Fibroblast of upper back skin (primary cell): ENCODE data around the gene PEX11G.
A peak's percentile ranks its signal among the peaks of the same experiment; 100 is the strongest.

ENCODE experiments used
- DNase-seq: peaks from one replicate; pipeline ENCODE4 v3.0.0-alpha.2; 2013

PEX11G gene

GRCh38 chr19:7492558-7492957 is 3.7 kb upstream of the PEX11G start:
- no peak for DNase-seq

- no peak for DNase-seq
Observed at GRCh38 chr19:7492142-7492541, 3.3 kb upstream of the PEX11G start.

GRCh38 chr19:7489609-7490044 is 792 bp upstream of the PEX11G start:
- DNase-seq: no peak

GRCh38 chr19:7486923-7487322 is 1.9 kb downstream of the PEX11G start:
- no peak for DNase-seq

- DNase-seq: no peak
Observed at GRCh38 chr19:7483720-7484201, 5.1 kb downstream of the PEX11G start.

- peak; percentile 11 for DNase-seq
Observed at GRCh38 chr19:7482584-7483439, 6.0 kb downstream of the PEX11G start.

GRCh38 chr19:7480970-7481255 is 7.9 kb downstream of the PEX11G start:
- DNase-seq: no peak

- no peak for DNase-seq
Observed at GRCh38 chr19:7480222-7480969, 8.4 kb downstream of the PEX11G start.

GRCh38 chr19:7478843-7479227 is 10.0 kb downstream of the PEX11G start:
- no peak for DNase-seq

GRCh38 chr19:7478173-7478842 is 10.5 kb downstream of the PEX11G start:
- no peak for DNase-seq

GRCh38 chr19:7477758-7478157 is 11.1 kb downstream of the PEX11G start:
- no peak for DNase-seq

- no peak for DNase-seq
Observed at GRCh38 chr19:7476777-7477494, 11.9 kb downstream of the PEX11G start.

- no peak for DNase-seq
Observed at GRCh38 chr19:7476241-7476640, 12.6 kb downstream of the PEX11G start.

- DNase-seq: no peak
Observed at GRCh38 chr19:7475665-7476064, 13.2 kb downstream of the PEX11G start.

- DNase-seq: no peak
Observed at GRCh38 chr19:7471696-7472615, 16.9 kb downstream of the PEX11G start.

GRCh38 chr19:7470540-7471305 is 18.1 kb downstream of the PEX11G start:
- no peak for DNase-seq

- no peak for DNase-seq
Observed at GRCh38 chr19:7469669-7470285, 19.1 kb downstream of the PEX11G start.

GRCh38 chr19:7468840-7469239 is 20.0 kb downstream of the PEX11G start:
- DNase-seq: no peak

- DNase-seq: no peak
Observed at GRCh38 chr19:7467009-7467989, 21.5 kb downstream of the PEX11G start.
